ENCODE data around the gene PLPPR1. TPM values are rescaled to one million over a fixed set of nuclear protein-coding genes. Genes with fewer than 3 reads are reported as not detected.

The PLPPR1 gene
- total and polyA plus RNA-seq, 2 experiments from 2014 or later = 1.3 to 3.7 TPM

- no peak for TF ChIP-seq CTCF (conservative IDR thresholded peaks at IDR 0.05; ENCODE audit: low read depth in 2 of 2)
- no peak for TF ChIP-seq EZH2phosphoT487 (IDR thresholded peaks at IDR 0.05; ENCODE audit: unreplicated experiment)
- no peak for TF ChIP-seq STAT1 (IDR thresholded peaks at IDR 0.05; ENCODE audit: unreplicated experiment)
- TF ChIP-seq EZH2 (IDR thresholded peaks at IDR 0.05; ENCODE audit: low read depth, unreplicated experiment) = no peak
Observed at GRCh38 chr9:101369286-101369685, 340.8 kb downstream of the PLPPR1 start (continued).

GRCh38 chr9:101369884-101370531, 341.5 kb downstream of the PLPPR1 start:
- no peak for TF ChIP-seq ZNF331 (CRISPR knock-in tag; IDR thresholded peaks at IDR 0.05; ENCODE audit: low read depth)
- no peak for TF ChIP-seq CREB1 (CRISPR knock-in tag; IDR thresholded peaks at IDR 0.05; ENCODE audit: low read depth)
- no peak for TF ChIP-seq ZNF114 (CRISPR knock-in tag; IDR thresholded peaks at IDR 0.05)
- no peak for TF ChIP-seq ETS1 (IDR thresholded peaks at IDR 0.05)
- TF ChIP-seq REST (IDR thresholded peaks at IDR 0.05; ENCODE audit: unreplicated experiment) = no peak
- no peak for TF ChIP-seq JUNB (IDR thresholded peaks at IDR 0.05; ENCODE audit: unreplicated experiment)

More at GRCh38 chr9:101369884-101370531, 341.5 kb downstream of the PLPPR1 start:
- Mint-ChIP-seq H3K4me1 (peaks cover 10% of the 10 kb centered on the region; the same call in 2 of the 3 replicates), H3K27me3 (ENCODE audit: insufficient read depth, low read depth, poor library complexity) (no peaks in the 10 kb centered on the region), H3K27ac (no peak overlapping the region), H3K4me3 (no peak overlapping the region), H3K9me3 (no peaks in the 10 kb centered on the region), H3K36me3 (ENCODE audit: low read depth) (no peaks in the 10 kb centered on the region)
- Histone ChIP-seq H3K27ac (ENCODE audit: low read depth) (no peak overlapping the region), H3K4me3 (no peak overlapping the region), H4K20me1 (replicated peaks; ENCODE audit: insufficient read depth) (no peaks in the 10 kb centered on the region), H3K36me3 (ENCODE audit: insufficient read depth) (no peaks in the 10 kb centered on the region), H3K9me2 (ENCODE audit: insufficient read depth) (no peaks in the 10 kb centered on the region), H3K4me1 (ENCODE audit: insufficient read depth) (peaks cover 5% of the 10 kb centered on the region; the same call in 1 of the 2 replicates), H3K27me3 (ENCODE audit: insufficient read depth) (no peaks in the 10 kb centered on the region), H3K79me2 (replicated peaks; ENCODE audit: insufficient read depth) (no peaks in the 10 kb centered on the region), H2AFZ (no peak overlapping the region), H3F3A (replicated peaks; ENCODE audit: low read depth) (no peaks in the 10 kb centered on the region), H3K4me2 (no peak overlapping the region)
- DNase-seq (ENCODE audit: low spot score) (no peak), ATAC-seq (no peak)

Measured in GM23338 (cell line).